K562 (cell line): ENCODE data around the gene FAR2. TPM values are rescaled to one million over a fixed set of nuclear protein-coding genes. Genes with fewer than 3 reads are reported as not detected.

Experiments
- ATAC-seq: fragments of 200-7000 bp; cut with Tn5 transposase; 3 replicates; pipeline ENCODE4 v1.9.1; 2020; ENCODE audit warnings: moderate library complexity
- BruUV-seq: library from RNA; stranded (reverse); fragments of 400-500 nt; replicated peaks from 2 replicates; lab custom pipeline; 2021; lab: Mats Ljungman, UMichigan
- CTCF ChIA-PET: fragments of 300-600 bp; formaldehyde crosslinking; extraction: SDS; loops from one replicate; lab custom pipeline; 2021; ENCODE audit warnings: low intra/inter-chr PET ratio; lab: Yijun Ruan, JAX
- POLR2A ChIA-PET: fragments of 300-600, 350-650 bp; sonication (Branson Sonifier 250); formaldehyde crosslinking; extraction: SDS; loops from one replicate; lab custom pipeline; 2021; ENCODE audit warnings: antibody characterized with exemption, inconsistent platforms; lab: Yijun Ruan, JAX
- DNase-seq, 4 experiments: peaks; one replicate each; pipeline versions ENCODE4 v3.0.0 to v3.0.0-alpha.2; 2011 to 2018; ENCODE audit warnings: low spot score in 3 of 4, mixed read lengths in 3 of 4; ENCODE audit errors: extremely low read depth in 1 of 4
- FAIRE-seq: peaks from 2 replicates; lab custom pipeline; 2011; peaks lifted over from hg19 to GRCh38; lab: Jason Lieb, UNC
- H2AFZ ChIP-seq: 2 replicates; pipeline ENCODE4 v1.6.0; 2011; ENCODE audit warnings: low read depth, low read length, control low read depth, inconsistent platforms
- H3K27ac ChIP-seq: fragments of 200-600 bp; 3 replicates; pipeline ENCODE4 v1.8.0; 2011; ENCODE audit warnings: low read depth, mild to moderate bottlenecking, control low read depth, inconsistent platforms, low read length, moderate library complexity, mixed read lengths; ENCODE audit errors: extremely low read depth
- H3K27me3 ChIP-seq, 2 experiments: fragments of 300-600 bp in 1 of 2; 2 replicates in 1 of 2; 3 replicates in 1 of 2; pipeline versions ENCODE4 v1.6.0 to v1.8.0; 2011; ENCODE audit warnings: inconsistent platforms in 2 of 2, low read length in 2 of 2, mild to moderate bottlenecking in 1 of 2, mixed read lengths in 1 of 2, moderate library complexity in 1 of 2; ENCODE audit not compliant: control insufficient read depth in 2 of 2, insufficient read depth in 2 of 2
- H3K36me3 ChIP-seq: fragments of 300-600 bp; 3 replicates; pipeline ENCODE4 v1.8.0; 2011; ENCODE audit warnings: mild to moderate bottlenecking, low read length, inconsistent platforms; ENCODE audit not compliant: control insufficient read depth, insufficient read depth
- H3K4me1 ChIP-seq, 2 experiments: fragments of 200-600 bp in 1 of 2; replicated peaks in 1 of 2; 2 replicates in 1 of 2; 3 replicates in 1 of 2; pipeline versions ENCODE4 v1.5.1 to v1.8.0; 2011; ENCODE audit warnings: inconsistent platforms in 2 of 2, low read length in 2 of 2, mild to moderate bottlenecking in 1 of 2, mixed read lengths in 1 of 2, moderate library complexity in 1 of 2; ENCODE audit not compliant: control insufficient read depth in 2 of 2, insufficient read depth in 2 of 2
- H3K4me2 ChIP-seq: 2 replicates; pipeline ENCODE4 v1.6.1; 2011; ENCODE audit warnings: low read length, control low read depth, inconsistent platforms, mixed read lengths; ENCODE audit not compliant: insufficient read depth
- H3K4me3 ChIP-seq: fragments of 200-600 bp; sonication (generic), shearing (Covaris generic); 2 replicates; pipeline ENCODE4 v1.5.1; 2016; ENCODE audit warnings: control low read depth, inconsistent platforms
- H3K79me2 ChIP-seq: fragments of 200-600 bp; 3 replicates; pipeline ENCODE4 v1.8.0; 2011; ENCODE audit warnings: low read length, inconsistent platforms; ENCODE audit not compliant: control insufficient read depth, insufficient read depth
- H3K9ac ChIP-seq, 2 experiments: 2 replicates each; pipeline versions ENCODE4 v1.6.0 to v1.6.1; 2011; ENCODE audit warnings: low read depth in 2 of 2, low read length in 2 of 2, control low read depth in 1 of 2, inconsistent platforms in 1 of 2, mild to moderate bottlenecking in 1 of 2, mixed read lengths in 1 of 2; ENCODE audit not compliant: insufficient read depth in 1 of 2
- H3K9me1 ChIP-seq: one replicate; pipeline ENCODE4 v1.6.0; 2011; ENCODE audit warnings: inconsistent platforms, mild to moderate bottlenecking, low read length, moderate library complexity; ENCODE audit not compliant: control insufficient read depth, insufficient read depth
- H3K9me3 ChIP-seq: replicated peaks from 2 replicates; pipeline ENCODE4 v1.5.1; 2011; ENCODE audit warnings: low read depth, low read length, inconsistent platforms; ENCODE audit not compliant: control insufficient read depth, insufficient read depth
- H4K20me1 ChIP-seq: replicated peaks from 2 replicates; pipeline ENCODE4 v1.6.1; 2011; ENCODE audit warnings: low read length, inconsistent platforms, mixed read lengths; ENCODE audit not compliant: control insufficient read depth, insufficient read depth
- COPS2 ChIP-seq: fragments of 450-650 bp; conservative IDR thresholded peaks from 2 replicates; pipeline ENCODE4 v1.6.1; 2016; ENCODE audit warnings: mild to moderate bottlenecking, moderate library complexity
- EP400 ChIP-seq: fragments of 450-650 bp; IDR thresholded peaks from 2 replicates; pipeline ENCODE4 v1.6.1; 2017; ENCODE audit warnings: antibody characterized with exemption, mild to moderate bottlenecking, moderate library complexity
- PCBP2 ChIP-seq: fragments of 200-400 bp; formaldehyde crosslinking; IDR thresholded peaks from 2 replicates; pipeline ENCODE4 v1.6.1; 2018; ENCODE audit warnings: low read length, low read depth, mild to moderate bottlenecking, moderate library complexity; ENCODE audit not compliant: poor library complexity, severe bottlenecking
- TEAD1 ChIP-seq, 2 experiments: fragments of 450-650 bp in 1 of 2; sonication (generic) in 1 of 2; formaldehyde crosslinking; IDR thresholded peaks; 2 replicates each; pipeline versions ENCODE4 v1.4.0 to v1.8.0; 2020 to 2022; ENCODE audit warnings: mild to moderate bottlenecking in 2 of 2, missing genetic modification reagents in 1 of 2
- ZNF589 ChIP-seq: fragments of 200-800 bp; sonication (Bioruptor generic); IDR thresholded peaks from 2 replicates; pipeline ENCODE4 v1.6.1; 2016; ENCODE audit warnings: low read depth, missing genetic modification characterization, missing compliant biosample characterization
- ZNF75A ChIP-seq: fragments of 450-650 bp; formaldehyde crosslinking; IDR thresholded peaks from 2 replicates; pipeline ENCODE4 v1.4.0; 2020; ENCODE audit warnings: mild to moderate bottlenecking
- WGBS: fragments of 100-300 bp; shearing (Covaris generic); methylation state at CpG from one replicate; pipeline ENCODE4 v1.1.6; 2016; ENCODE audit warnings: low coverage, mixed read lengths; ENCODE audit not compliant: insufficient coverage; ENCODE audit errors: missing lambda C conversion rate; 5-methylcytosine and 5-hydroxymethylcytosine counted together
- in situ Hi-C: fragments of 300-500 bp; cut with MboI; formaldehyde crosslinking; loops from 4 replicates; pipeline ENCODE4 v1.15.0; 2018; ENCODE audit warnings: inconsistent platforms, mixed read lengths
- intact Hi-C: fragments of 100-400 bp; cut with micrococcal nuclease; formaldehyde crosslinking; loops from 2 replicates; pipeline ENCODE4 v1.14.2; 2022
- polyA plus RNA-seq, 8 experiments: library from polyadenylated mRNA; depleted of rRNA in 4 of 8; stranded (reverse) in 5 of 8; unstranded in 3 of 8; fragments of >200 nt; fragmentation: Nextera tagmentation in 2 of 8; fragmentation: Illumina TruSeq in 1 of 8; extraction: Ambion mirVana in 2 of 8; extraction: Trizol in 1 of 8; gene quantifications; 2 replicates each; pipeline versions ENCODE4 v1.2.1 to v1.2.3, GENCODE V29; 2011 to 2014; ENCODE audit warnings: inconsistent platforms in 1 of 8, missing spikeins in 1 of 8
- total RNA-seq, 7 experiments: library from RNA; depleted of rRNA in 6 of 7; stranded (reverse); fragments of >200 nt in 6 of 7; fragmentation: Illumina TruSeq in 2 of 7; extraction: Trizol in 2 of 7; gene quantifications; 2 replicates each; pipeline versions ENCODE4 v1.2.1 to v1.2.3, GENCODE V29; 2011 to 2021; ENCODE audit warnings: low replicate concordance in 1 of 7
- TF ChIP-seq, protein P1 (sequence below): fragments of 250-450 bp; sonication (Bioruptor Pico); IDR thresholded peaks from 2 replicates; pipeline ENCODE4 v1.5.0; 2021; ENCODE audit warnings: mild to moderate bottlenecking, moderate library complexity
- TF ChIP-seq, protein P2 (sequence below): sonication (generic); formaldehyde crosslinking; IDR thresholded peaks from 2 replicates; pipeline ENCODE4 v1.5.0; 2020; ENCODE audit warnings: missing genetic modification reagents

Gene FAR2
- total and polyA plus RNA-seq, 9 of the 15 experiments (the other 6 are each of a cell fraction or from before 2014, with no cell fraction given): 5.0 to 13.4 (median 8.5) TPM

DNA sequence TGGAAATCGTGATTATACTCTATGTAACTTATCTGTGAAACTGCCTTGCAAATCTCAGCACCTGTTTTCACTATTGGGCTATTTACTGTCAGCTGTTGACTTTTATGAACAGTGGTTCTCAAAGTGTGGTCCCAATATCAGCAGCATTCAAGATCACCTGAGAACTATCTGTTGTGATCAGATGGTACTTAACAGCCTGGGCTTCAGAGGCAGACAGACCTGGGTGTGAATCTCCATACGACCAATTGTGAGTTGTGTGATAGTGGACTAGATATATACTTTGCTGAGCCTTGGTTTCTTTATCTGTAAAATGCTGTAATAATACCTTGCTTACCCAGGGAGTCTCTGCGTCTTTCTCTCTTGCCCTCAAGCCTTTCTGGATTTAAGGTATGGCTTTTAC, 126.8 kb downstream of the FAR2 start:
- Histone ChIP-seq H2AFZ (no peak overlapping the region), H3K9ac (no peak overlapping the region), H3K9me1 (no peaks in the 10 kb centered on the region), H3K4me3 (no peak overlapping the region), H3K27me3 (no peaks in the 10 kb centered on the region), H3K9me3 (no peaks in the 10 kb centered on the region), H3K4me1 (no peaks in the 10 kb centered on the region), H4K20me1 (no peaks in the 10 kb centered on the region), H3K36me3 (no peaks in the 10 kb centered on the region), H3K4me2 (no peak overlapping the region), H3K79me2 (no peaks in the 10 kb centered on the region), H3K27ac (no peak overlapping the region)
- TF ChIP-seq, protein P1, sequence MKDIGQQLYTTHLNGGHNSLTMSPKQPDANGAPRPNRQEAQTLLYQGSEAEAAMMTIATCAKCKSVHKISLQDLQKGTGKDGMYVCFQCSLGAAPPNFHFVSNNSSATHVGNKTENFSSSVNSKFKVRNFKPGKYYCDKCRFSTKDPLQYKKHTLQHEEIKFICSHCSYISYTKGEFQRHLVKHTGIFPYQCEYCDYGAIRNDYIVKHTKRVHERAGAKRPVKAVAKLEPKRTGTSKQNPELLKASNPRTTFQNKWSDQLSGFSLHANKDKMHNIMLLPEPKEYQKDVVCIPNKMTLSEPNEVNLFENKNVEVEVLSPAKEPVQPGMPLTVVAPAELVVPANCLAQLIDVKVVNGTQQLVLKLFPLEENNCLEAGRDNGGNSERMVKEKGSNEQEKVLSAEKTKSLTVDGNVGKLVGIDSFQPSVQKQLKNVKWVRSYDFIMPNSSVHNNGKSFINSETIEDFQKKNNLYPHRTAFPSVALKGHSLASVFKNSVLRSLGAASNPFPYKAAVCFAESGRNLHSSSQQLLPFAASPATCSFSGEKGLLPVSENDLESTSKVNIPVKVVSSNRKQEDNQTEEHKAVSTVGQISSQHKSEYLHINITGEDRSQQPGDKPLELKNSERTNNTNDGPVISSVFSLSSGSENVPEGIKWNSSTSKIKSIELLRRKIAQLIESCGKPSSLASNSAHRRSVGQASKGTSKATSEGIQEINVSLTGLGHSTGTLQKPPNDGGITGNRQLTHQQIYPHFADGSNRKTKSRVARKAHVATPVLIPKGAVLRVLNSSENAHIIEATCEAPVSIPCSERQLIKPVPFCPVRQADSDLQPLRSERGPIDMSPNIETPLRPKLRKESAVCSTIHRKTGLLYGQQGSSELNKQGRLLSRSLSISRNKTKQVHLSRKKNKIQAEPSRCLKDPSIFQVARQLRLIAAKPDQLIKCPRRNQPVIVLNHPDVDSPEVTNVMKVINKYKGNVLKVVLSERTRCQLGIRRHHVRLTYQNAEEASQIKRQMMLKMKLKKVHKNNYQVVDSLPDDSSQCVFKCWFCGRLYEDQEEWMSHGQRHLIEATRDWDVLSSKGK (CRISPR knock-in tag): no peak
- TF ChIP-seq, protein P2, sequence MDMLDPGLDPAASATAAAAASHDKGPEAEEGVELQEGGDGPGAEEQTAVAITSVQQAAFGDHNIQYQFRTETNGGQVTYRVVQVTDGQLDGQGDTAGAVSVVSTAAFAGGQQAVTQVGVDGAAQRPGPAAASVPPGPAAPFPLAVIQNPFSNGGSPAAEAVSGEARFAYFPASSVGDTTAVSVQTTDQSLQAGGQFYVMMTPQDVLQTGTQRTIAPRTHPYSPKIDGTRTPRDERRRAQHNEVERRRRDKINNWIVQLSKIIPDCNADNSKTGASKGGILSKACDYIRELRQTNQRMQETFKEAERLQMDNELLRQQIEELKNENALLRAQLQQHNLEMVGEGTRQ (CRISPR knock-in tag): no peak
- TF ChIP-seq ZNF589 (CRISPR knock-in tag): no peak
- TF ChIP-seq EP400: no peak
- no peak for TF ChIP-seq ZNF75A (CRISPR knock-in tag)
- TF ChIP-seq COPS2: no peak
- no peak for TF ChIP-seq PCBP2
- no peak for TF ChIP-seq TEAD1 (CRISPR knock-in tag; IDR thresholded peaks at IDR 0.05)
- intact Hi-C loops: no loop called here
- DNase-seq: no peak
- in situ Hi-C loops: no loop called here
- no TSS peak for BruUV-seq
- no peak for ATAC-seq
- no peak for FAIRE-seq
- WGBS: 16% methylated on average over 3 of the region's 3 CpGs
- ChIA-PET CTCF (no interaction called here), POLR2A (interaction anchor here (0.6 kb wide), 1 partner anchor 407 kb away, joined by 3 read pairs; no protein-coding TSS in a partner anchor)
